ENCODE data around the gene CHCHD4. TPM values are rescaled to one million over a fixed set of nuclear protein-coding genes. Genes with fewer than 3 reads are reported as not detected.

The CHCHD4 gene
- total RNA-seq, 1 donor from 2014 or later = 15.4 TPM

Other genes with a start within 250 kb of the CHCHD4 start
- gene WNT7A, start 244.8 kb downstream of the CHCHD4 start, total RNA-seq = 23.1 and 54.5 TPM in 2 replicates
- gene TMEM43, start 182 bp upstream of the CHCHD4 start, total RNA-seq = 53.5 and 76.2 TPM in 2 replicates
- 31.8 and 135 TPM in 2 replicates for gene XPC, start 53.7 kb upstream of the CHCHD4 start, total RNA-seq
- 10.4 and 15.6 TPM in 2 replicates for gene LSM3, start 53.9 kb upstream of the CHCHD4 start, total RNA-seq